ENCODE results near the gene KLRC2.
"Not testable (repeated sequence)": the region's sequence is repeated elsewhere in the genome, so short reads cannot be mapped to it uniquely, and the experiment has no call there.

KLRC2 gene

GRCh38 chr12:10435816-10436215 is at the start of gene KLRC2:
Gene KLRC2 (minus strand): TSS chr12:10436010. CDS start chr12:10435986, 24 bp downstream.
- DNase-seq: not testable (repeated sequence)

- not testable (repeated sequence) for DNase-seq
Observed at GRCh38 chr12:10481901-10482300, 46.1 kb upstream of the KLRC2 start.

GRCh38 chr12:10472808-10473207 is 37.0 kb upstream of the KLRC2 start:
- not testable (repeated sequence) for DNase-seq

GRCh38 chr12:10469701-10470100 is 33.9 kb upstream of the KLRC2 start:
- no peak for DNase-seq

GRCh38 chr12:10466311-10466710 is 30.5 kb upstream of the KLRC2 start:
- DNase-seq: no peak

GRCh38 chr12:10457760-10458159 is 21.9 kb upstream of the KLRC2 start:
- DNase-seq: no peak

- no peak for DNase-seq
Observed at GRCh38 chr12:10456856-10457255, 21.0 kb upstream of the KLRC2 start.

- DNase-seq: no peak
Observed at GRCh38 chr12:10455766-10456165, 20.0 kb upstream of the KLRC2 start.

- no peak for DNase-seq
Observed at GRCh38 chr12:10454531-10454930, 18.7 kb upstream of the KLRC2 start.

- DNase-seq: no peak
Observed at GRCh38 chr12:10453156-10453555, 17.3 kb upstream of the KLRC2 start, which contains the start of gene KLRC1. Gene KLRC1 (minus strand): TSS chr12:10453377. CDS start chr12:10451156, 2,221 bp downstream.

GRCh38 chr12:10448236-10448635 is 12.4 kb upstream of the KLRC2 start:
- DNase-seq: no peak

- not testable (repeated sequence) for DNase-seq
Observed at GRCh38 chr12:10446052-10446451, 10.2 kb upstream of the KLRC2 start.

- not testable (repeated sequence) for DNase-seq
Observed at GRCh38 chr12:10441144-10441543, 5.3 kb upstream of the KLRC2 start.

GRCh38 chr12:10439608-10440274 is 3.9 kb upstream of the KLRC2 start:
- DNase-seq: not testable (repeated sequence)

- not testable (repeated sequence) for DNase-seq
Observed at GRCh38 chr12:10437601-10438000, 1.8 kb upstream of the KLRC2 start.

- not testable (repeated sequence) for DNase-seq
Observed at GRCh38 chr12:10430623-10431022, 5.2 kb downstream of the KLRC2 start.

- DNase-seq: not testable (repeated sequence)
Observed at GRCh38 chr12:10425938-10426337, 9.9 kb downstream of the KLRC2 start.

- not testable (repeated sequence) for DNase-seq
Observed at GRCh38 chr12:10424260-10424899, 11.4 kb downstream of the KLRC2 start.

- not testable (repeated sequence) for DNase-seq
Observed at GRCh38 chr12:10422159-10422558, 13.7 kb downstream of the KLRC2 start.

GRCh38 chr12:10420334-10420733 is 15.5 kb downstream of the KLRC2 start, which contains the start of gene KLRC3:
Gene KLRC3 (minus strand): TSS chr12:10420595. CDS start chr12:10420550, 45 bp downstream.
- DNase-seq: not testable (repeated sequence)

- peak; percentile 35 to 44 for DNase-seq
Observed at GRCh38 chr12:10409392-10409791, 26.4 kb downstream of the KLRC2 start, which contains the start of gene KLRC4. Gene KLRC4 (minus strand): TSS chr12:10409757. CDS start chr12:10409575, 182 bp downstream.

- DNase-seq: no peak
Observed at GRCh38 chr12:10408842-10409241, 27.0 kb downstream of the KLRC2 start.

GRCh38 chr12:10406725-10407124 is 29.1 kb downstream of the KLRC2 start:
- DNase-seq: peak; percentile 85 to 87

- DNase-seq: no peak
Observed at GRCh38 chr12:10405294-10405693, 30.5 kb downstream of the KLRC2 start.

All from AML-193 (cell line).